Activated T-helper 17 cell treated with anti-CD3 and anti-CD28 coated beads, Interleukin-2, amount 50 U/mL, for 72 hours (primary cell): Measurements from ENCODE around the gene CREM. TPM values are rescaled to one million over a fixed set of nuclear protein-coding genes. Genes with fewer than 3 reads are reported as not detected.
"Not testable (repeated sequence)": the region's sequence is repeated elsewhere in the genome, so short reads cannot be mapped to it uniquely, and the experiment has no call there.

Experiments
- ATAC-seq: fragments of 150-1000 bp; cut with Tn5 transposase; replicated peaks from 2 replicates; pipeline ENCODE4 v1.10.0; 2021; ENCODE audit warnings: mild to moderate bottlenecking, moderate library complexity
- H3K27ac Mint-ChIP-seq: one replicate; pipeline ENCODE4 v1.8.0; 2022; ENCODE audit warnings: mixed read lengths
- H3K27me3 Mint-ChIP-seq: one replicate; pipeline ENCODE4 v1.8.0; 2022; ENCODE audit warnings: mixed read lengths
- H3K36me3 Mint-ChIP-seq: one replicate; pipeline ENCODE4 v1.8.0; 2022; ENCODE audit warnings: low read depth, mild to moderate bottlenecking, mixed read lengths
- H3K4me1 Mint-ChIP-seq: one replicate; pipeline ENCODE4 v1.8.0; 2022; ENCODE audit warnings: mixed read lengths
- H3K4me3 Mint-ChIP-seq: one replicate; pipeline ENCODE4 v1.8.0; 2022; ENCODE audit warnings: mild to moderate bottlenecking, mixed read lengths
- H3K9me3 Mint-ChIP-seq: one replicate; pipeline ENCODE4 v1.8.0; 2022; ENCODE audit warnings: mixed read lengths
- total RNA-seq, 2 donors: library from RNA; stranded (reverse); gene quantifications; one replicate each; pipeline ENCODE4 v1.2.3, GENCODE V29; 2022

The CREM gene
- total RNA-seq, 2 donors from 2014 or later, result 126 to 150 TPM

DNA sequence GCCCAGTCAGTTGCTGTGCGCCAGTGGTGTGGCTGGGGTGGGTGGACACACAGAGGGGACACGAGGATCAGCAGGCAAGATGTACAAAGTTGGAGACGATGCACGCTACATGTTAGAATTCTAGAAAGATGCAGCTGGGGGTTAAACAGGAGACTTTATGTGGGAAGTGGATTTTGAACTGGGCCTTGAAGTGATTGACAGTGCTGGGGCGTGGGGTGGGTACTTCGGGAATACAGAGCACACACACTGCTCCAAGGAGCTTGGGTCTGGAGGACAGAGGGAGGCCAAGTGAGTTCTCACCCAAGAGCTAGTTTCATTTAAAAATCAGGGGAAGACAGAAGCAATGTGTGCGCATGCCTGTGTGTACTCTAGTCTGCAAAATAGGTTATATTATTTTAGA lies 87.1 kb downstream of the CREM start:
- Mint-ChIP-seq H3K36me3 (peaks cover 53% of the 10 kb centered on the region), H3K4me1 (peaks cover 20% of the 10 kb centered on the region), H3K27me3 (no peaks in the 10 kb centered on the region), H3K4me3 (no peak overlapping the region), H3K9me3 (no peaks in the 10 kb centered on the region), H3K27ac (no peak overlapping the region)
- no peak for ATAC-seq

DNA sequence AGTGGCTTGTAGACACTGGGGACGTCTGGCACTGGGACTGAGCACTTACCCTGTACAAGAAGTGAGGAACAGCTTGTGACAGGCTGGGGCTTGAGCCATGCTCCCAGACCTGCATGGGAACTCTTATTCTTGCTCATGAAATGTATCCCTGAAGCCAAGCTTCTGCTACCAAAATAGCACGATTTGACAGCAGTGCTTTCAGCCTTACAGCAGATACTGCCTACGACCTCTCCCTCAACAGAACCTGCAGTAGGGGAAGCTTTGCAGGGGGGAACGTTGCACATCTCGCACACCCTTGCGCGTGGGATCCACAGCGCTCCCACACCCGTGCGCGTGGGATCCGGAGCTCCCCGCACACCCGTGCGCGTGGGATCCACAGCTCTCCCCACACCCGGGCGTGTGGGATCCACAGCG lies 88.0 kb downstream of the CREM start:
- Mint-ChIP-seq H3K36me3 (peaks cover 44% of the 10 kb centered on the region), H3K9me3 (no peaks in the 10 kb centered on the region), H3K4me1 (peaks cover 17% of the 10 kb centered on the region), H3K27ac (no peak overlapping the region), H3K27me3 (no peaks in the 10 kb centered on the region), H3K4me3 (no peak overlapping the region)
- ATAC-seq, result no peak

DNA sequence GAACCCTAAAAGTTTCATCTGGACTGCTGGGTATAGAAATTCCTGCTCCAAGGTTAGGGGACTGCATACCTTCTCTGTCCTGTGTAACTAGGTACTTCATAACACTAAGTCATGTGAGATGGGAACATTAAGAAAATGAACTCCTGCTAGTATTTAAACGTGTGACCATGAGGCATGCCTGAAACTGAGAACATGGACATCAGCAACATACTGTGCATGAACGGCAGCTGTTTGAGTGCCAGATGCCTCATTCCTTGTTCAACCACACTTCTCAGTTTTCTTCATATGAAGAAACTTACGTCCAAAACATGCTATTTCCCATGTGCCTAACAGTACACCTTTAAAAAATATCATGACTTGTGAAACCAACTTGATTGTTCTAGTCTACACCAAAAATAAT lies 88.5 kb downstream of the CREM start:
- no peak overlapping the region for H3K4me3 Mint-ChIP-seq
- peaks cover 39% of the 10 kb centered on the region for H3K36me3 Mint-ChIP-seq
- H3K27me3 Mint-ChIP-seq, result no peaks in the 10 kb centered on the region
- ATAC-seq, result no peak
- no peaks in the 10 kb centered on the region for H3K9me3 Mint-ChIP-seq
- H3K27ac Mint-ChIP-seq, result no peak overlapping the region
- H3K4me1 Mint-ChIP-seq, result peaks cover 19% of the 10 kb centered on the region

DNA sequence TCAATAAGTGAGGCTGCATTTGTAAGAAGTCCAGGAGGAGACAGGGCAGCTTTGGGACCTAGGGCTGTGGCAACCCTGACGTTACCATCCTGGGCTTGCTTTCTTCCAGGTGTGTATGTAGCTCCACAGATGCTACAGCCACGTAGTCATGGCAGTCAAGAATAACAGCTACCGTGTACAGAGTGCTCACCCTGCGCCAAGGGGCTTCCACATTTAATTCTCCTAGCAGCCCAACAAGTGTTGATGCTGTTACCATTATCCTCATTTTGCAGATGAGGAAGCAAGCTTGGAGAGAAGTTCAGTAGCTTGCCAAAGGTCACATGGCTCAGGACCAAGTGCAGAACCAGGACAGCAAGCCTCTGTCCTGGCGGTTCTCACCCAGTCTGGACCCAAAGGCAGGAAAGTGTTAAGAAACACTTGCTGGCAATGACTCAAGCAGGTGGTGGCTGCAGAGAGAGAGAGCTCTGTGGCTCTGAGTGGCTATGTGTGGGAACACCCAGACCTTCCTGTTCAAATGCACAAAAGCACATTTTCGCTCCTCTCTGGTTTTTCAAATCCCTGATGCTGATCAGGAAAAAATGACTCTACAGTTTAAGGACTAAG lies 89.8 kb downstream of the CREM start:
- H3K4me3 Mint-ChIP-seq, result peak overlapping the region; percentile 44
- H3K9me3 Mint-ChIP-seq, result no peaks in the 10 kb centered on the region
- peaks cover 26% of the 10 kb centered on the region for H3K36me3 Mint-ChIP-seq
- peak; percentile 68 for ATAC-seq
- peaks cover 22% of the 10 kb centered on the region for H3K4me1 Mint-ChIP-seq
- no peak overlapping the region for H3K27ac Mint-ChIP-seq
- H3K27me3 Mint-ChIP-seq, result no peaks in the 10 kb centered on the region

DNA sequence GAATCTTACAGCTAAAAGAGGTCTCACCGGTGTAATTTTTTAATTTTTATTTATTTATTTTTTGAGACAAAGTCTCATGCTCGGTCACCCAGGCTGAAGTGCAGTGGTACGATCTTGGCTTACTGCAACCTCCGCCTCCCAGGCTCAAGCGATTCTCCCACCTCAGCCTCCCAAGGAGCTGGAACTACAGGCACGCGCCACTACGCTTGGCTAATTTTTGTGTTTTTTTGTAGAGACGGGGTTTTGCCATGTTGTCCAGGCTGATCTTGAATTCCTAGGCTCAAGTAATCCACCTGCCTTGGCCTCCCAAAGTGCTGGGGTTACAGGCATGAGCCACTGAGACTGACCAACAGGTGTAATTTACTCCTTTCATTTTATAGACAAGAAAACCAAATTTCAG lies 90.3 kb downstream of the CREM start:
- peaks cover 22% of the 10 kb centered on the region for H3K4me1 Mint-ChIP-seq
- not testable (repeated sequence) for H3K9me3 Mint-ChIP-seq, ATAC-seq, H3K27me3 Mint-ChIP-seq, H3K27ac Mint-ChIP-seq
- peaks cover 20% of the 10 kb centered on the region for H3K36me3 Mint-ChIP-seq
- H3K4me3 Mint-ChIP-seq, result peak overlapping the region; percentile 44

DNA sequence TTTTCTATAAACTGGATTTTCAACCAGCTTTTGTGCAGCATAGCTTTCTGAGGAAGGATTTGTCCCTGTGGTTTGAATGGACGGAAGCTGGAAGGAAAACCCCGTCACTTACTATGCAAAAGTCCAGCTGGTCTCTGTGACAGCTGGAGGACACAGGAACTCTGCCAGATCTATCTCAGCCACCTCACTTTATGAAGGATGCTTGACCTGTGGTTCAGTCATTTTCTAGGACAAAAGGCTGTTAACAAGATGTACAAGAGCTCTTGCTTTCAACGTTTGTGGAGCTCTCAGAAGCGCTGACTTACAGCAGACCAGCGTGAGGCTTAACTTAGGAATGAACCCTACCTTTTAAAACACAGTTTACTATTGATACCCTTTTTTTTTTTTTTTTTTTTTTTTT lies 90.8 kb downstream of the CREM start:
- no peak for ATAC-seq
- Mint-ChIP-seq H3K4me1 (peaks cover 22% of the 10 kb centered on the region), H3K4me3 (peak overlapping the region; percentile 44), H3K36me3 (peaks cover 15% of the 10 kb centered on the region), H3K27ac (no peak overlapping the region), H3K27me3 (no peaks in the 10 kb centered on the region), H3K9me3 (no peaks in the 10 kb centered on the region)

DNA sequence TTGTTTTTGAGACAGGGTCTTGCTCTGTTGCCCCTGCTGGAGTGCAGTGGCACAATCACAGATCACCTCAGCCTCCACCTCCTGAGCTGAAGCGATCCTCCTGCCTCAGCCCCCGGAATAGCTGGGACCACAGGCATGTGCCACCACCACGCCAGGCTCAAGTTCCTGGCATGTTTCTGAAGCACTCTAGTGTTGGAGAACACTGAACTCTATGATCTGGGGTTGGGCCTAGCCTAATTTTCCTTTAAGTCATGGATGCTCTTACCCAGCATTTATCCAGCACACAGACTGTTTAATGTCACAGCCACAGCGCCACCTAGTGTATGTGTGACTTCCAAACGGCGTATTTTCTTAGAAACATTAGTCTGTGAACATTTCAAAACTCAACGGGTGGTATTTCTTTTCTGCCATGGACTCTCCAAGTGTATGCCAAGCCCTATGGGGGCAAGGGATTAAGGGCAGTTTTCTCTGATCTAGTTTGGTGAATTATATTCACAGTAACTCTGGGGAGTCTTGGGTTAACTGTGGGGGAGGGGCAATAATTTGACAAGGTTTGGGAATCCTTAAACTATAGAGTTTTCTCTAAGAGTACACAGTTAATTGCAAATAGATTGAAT lies 91.8 kb downstream of the CREM start:
- peaks cover 21% of the 10 kb centered on the region for H3K4me1 Mint-ChIP-seq
- H3K27ac Mint-ChIP-seq, result peak overlapping the region; percentile 83
- peak; percentile 66 for ATAC-seq
- no peaks in the 10 kb centered on the region for H3K27me3 Mint-ChIP-seq
- peak overlapping the region; percentile 74 for H3K4me3 Mint-ChIP-seq
- H3K9me3 Mint-ChIP-seq, result no peaks in the 10 kb centered on the region
- H3K36me3 Mint-ChIP-seq, result peaks cover 5% of the 10 kb centered on the region

DNA sequence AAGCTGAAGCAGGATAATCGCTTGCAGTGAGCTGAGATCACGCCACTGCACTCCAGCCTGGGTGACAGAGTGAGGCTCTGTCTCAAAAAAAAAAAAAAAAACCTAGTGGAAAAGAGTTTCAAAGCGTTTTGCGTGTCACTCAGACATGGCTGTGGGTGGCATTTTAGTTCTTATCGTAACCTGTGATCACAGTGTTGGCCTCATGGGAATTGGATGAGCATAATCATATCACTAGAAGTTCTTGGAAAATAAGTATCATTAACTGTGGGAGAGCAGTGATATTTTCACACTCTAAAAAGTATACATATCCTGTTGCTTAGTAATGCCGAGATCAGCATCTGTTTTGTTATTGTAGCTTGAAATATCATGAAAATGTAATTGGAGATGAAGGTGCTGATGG lies 92.6 kb downstream of the CREM start:
- peak overlapping the region; percentile 83 for H3K27ac Mint-ChIP-seq
- peak overlapping the region; percentile 74 for H3K4me3 Mint-ChIP-seq
- H3K9me3 Mint-ChIP-seq, result no peaks in the 10 kb centered on the region
- no peaks in the 10 kb centered on the region for H3K36me3 Mint-ChIP-seq
- peak; percentile 67 for ATAC-seq
- H3K4me1 Mint-ChIP-seq, result peaks cover 17% of the 10 kb centered on the region
- H3K27me3 Mint-ChIP-seq, result no peaks in the 10 kb centered on the region

DNA sequence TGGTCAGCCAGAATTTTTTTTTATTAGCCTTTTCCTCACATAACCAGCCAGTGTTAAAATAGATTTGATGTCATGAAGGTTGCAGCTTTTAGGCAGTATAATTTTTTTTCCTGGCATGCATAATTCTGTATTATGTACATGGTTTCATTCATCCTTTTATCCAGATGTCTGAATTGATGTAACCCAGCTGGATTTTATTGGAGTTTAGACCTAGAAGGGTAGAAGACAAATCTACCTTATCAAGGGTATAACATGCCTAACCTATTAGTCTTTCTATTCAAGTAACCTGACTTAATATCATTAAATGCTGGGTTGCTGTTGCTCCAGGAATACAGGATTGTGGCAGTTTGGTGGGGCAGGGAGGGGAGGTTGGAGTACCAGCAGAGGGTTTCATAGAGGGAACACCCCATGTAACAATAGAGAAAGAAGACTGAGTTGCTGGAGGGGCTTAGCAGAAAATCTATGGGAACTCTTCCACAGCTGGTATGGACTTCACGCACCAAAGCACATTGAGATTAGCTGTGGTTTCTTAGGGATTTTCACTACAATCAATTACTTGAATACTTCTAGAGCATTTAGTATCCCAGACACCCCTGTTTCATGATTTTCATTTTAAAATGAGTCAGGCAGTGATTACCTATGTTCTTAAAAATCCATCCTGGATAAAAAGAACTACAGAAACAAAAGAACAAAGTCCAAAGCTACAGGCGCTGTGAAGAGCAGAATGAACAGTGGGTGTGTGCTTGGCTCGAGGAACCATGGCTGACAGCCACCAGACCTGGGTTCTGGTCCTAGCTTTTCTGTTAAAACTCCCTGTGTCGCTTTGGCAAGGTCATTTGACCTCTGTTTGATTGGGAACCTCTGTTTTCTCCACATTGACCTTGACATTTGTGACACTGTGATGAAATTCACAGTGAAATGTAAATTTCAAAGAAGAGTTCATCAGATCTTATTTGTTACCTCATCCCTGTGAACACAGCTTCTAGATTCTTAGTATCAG lies 93.5 kb downstream of the CREM start:
- Mint-ChIP-seq H3K27me3 (no peaks in the 10 kb centered on the region), H3K4me3 (peak overlapping the region; percentile 53), H3K9me3 (peaks cover 2% of the 10 kb centered on the region), H3K27ac (peak overlapping the region; percentile 83), H3K36me3 (no peaks in the 10 kb centered on the region), H3K4me1 (peaks cover 20% of the 10 kb centered on the region)
- ATAC-seq, result no peak

DNA sequence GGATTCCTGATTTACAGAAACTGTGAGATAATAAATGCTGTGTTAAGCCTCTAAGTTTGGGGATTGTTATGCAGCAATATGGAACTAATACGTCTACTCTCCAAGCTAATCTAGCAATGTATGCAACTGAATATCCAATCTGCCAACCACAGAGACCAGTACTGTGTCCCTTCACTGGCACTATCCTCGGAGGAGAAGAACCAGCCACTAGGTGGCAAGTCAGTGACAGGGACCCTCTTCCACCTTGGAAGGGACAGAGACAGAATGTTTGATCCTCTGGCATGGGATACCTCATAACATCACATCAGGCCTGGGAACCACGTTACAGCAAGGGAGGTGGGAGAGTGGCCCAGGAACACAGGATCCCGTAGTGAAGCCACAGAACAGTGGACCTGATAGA lies 96.4 kb downstream of the CREM start:
- no peak for ATAC-seq
- Mint-ChIP-seq H3K4me1 (peaks cover 31% of the 10 kb centered on the region), H3K4me3 (no peak overlapping the region), H3K9me3 (peaks cover 5% of the 10 kb centered on the region), H3K27ac (no peak overlapping the region), H3K36me3 (no peaks in the 10 kb centered on the region), H3K27me3 (no peaks in the 10 kb centered on the region)

DNA sequence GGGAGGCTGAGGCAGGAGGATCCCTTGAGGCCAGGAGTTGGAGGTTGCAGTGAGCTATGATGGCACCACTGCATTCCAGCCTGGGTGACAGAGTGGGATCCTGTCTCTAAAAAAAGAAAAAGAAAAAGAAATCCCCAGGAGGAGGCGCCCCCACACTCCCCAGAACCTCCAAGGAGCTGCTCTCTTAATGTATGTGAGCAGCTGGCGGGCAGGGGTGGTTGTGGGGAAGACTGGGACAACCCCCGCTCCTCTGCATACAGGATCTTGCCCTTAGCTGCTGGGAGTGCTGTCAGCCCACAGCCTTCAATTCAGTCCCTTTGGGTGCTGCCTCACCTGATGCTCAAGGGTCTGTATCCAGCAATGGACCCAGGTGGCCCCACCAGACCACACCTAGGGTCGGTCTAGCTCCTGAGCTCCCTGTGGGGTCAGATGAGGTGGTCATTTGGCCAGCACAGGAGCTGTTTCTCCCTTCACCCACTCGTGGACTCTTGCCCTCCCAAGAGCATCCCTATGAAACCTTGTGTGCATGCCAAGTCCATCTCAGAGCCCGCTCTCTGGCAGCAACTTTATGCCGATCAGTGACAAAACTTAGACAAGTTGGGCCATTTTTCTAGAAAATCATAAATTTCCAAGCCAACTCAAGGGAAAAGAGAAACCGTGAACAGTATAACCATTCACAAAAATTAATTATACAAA lies 97.5 kb downstream of the CREM start:
- no peak overlapping the region for H3K27ac Mint-ChIP-seq
- no peak overlapping the region for H3K4me3 Mint-ChIP-seq
- no peaks in the 10 kb centered on the region for H3K27me3 Mint-ChIP-seq
- peaks cover 22% of the 10 kb centered on the region for H3K4me1 Mint-ChIP-seq
- ATAC-seq, result no peak
- peaks cover 5% of the 10 kb centered on the region for H3K9me3 Mint-ChIP-seq
- H3K36me3 Mint-ChIP-seq, result no peaks in the 10 kb centered on the region

DNA sequence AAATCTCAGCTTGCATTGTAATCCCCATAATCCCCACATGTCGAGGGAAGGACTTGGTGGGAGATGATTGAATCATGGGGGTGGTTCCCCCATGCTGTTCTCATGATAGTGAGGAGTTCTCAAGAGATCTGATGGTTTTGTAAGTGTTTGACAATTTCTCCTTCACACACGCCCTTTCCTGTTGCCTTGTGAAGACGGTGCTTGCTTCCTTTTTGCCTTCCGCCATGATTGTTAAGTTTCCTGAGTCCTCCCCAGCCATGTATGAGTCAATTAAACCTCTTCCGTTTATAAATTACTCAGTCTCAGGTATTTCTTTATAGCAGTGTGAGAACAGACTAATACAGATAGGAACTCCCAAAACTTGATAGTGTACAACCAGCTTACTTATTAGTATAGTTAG lies 98.6 kb downstream of the CREM start:
- Mint-ChIP-seq H3K36me3 (no peaks in the 10 kb centered on the region), H3K4me1 (peaks cover 16% of the 10 kb centered on the region), H3K27ac (peak overlapping the region; percentile 65), H3K27me3 (no peaks in the 10 kb centered on the region), H3K9me3 (peaks cover 5% of the 10 kb centered on the region), H3K4me3 (peak overlapping the region; percentile 41)
- peak; percentile 94 for ATAC-seq

DNA sequence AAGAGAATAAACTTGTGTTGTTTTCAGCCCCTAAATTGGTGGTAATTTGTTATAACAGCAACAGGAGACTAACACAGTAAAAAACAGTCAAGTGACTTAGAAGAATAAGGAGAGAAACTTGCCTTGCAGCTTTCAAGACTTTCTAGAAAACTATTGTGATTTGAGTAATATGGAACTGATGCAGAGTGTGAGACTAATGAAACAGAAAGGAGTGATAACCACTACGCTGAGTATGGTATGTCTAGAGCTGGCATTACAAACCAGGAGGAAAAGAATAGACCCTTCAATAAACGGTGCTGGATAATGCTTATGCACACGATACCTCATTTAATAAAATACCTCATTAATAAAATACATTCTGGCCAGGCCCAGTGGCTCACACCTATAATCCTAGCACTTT lies 99.9 kb downstream of the CREM start:
- Mint-ChIP-seq H3K27ac (peak overlapping the region; percentile 6), H3K4me1 (peaks cover 14% of the 10 kb centered on the region), H3K27me3 (no peaks in the 10 kb centered on the region), H3K9me3 (peaks cover 5% of the 10 kb centered on the region), H3K4me3 (no peak overlapping the region), H3K36me3 (no peaks in the 10 kb centered on the region)
- peak; percentile 46 for ATAC-seq

DNA sequence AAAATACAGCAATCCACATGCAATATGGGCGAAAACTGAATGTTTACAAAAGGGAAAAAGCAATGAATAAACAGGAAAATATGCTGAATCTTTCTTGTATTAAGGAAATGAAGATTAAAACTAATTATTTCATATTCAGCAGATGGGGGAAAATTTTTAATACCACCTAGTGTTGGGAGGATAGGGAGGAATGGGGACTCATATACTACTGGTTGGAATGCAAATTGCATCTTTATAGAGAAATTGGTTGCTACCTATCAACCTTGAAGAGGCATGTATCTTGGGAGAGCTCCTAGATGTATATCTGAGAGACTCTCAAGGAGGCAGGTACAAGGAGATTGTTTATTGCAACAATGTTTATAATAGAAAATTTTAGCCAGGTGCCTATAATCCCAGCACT lies 101.4 kb downstream of the CREM start:
- no peak overlapping the region for H3K4me3 Mint-ChIP-seq
- no peaks in the 10 kb centered on the region for H3K27me3 Mint-ChIP-seq
- peaks cover 5% of the 10 kb centered on the region for H3K9me3 Mint-ChIP-seq
- peaks cover 14% of the 10 kb centered on the region for H3K4me1 Mint-ChIP-seq
- no peak for ATAC-seq
- H3K27ac Mint-ChIP-seq, result no peak overlapping the region
- H3K36me3 Mint-ChIP-seq, result no peaks in the 10 kb centered on the region
